HEK293 (cell line): Measurements from ENCODE around the gene SMIM43.

ENCODE experiments used
- CTCF ChIA-PET: fragments of 350-600 bp; formaldehyde crosslinking; extraction: SDS; loops from one replicate; lab custom pipeline; 2021; ENCODE audit warnings: antibody characterized with exemption; lab: Yijun Ruan, JAX
- POLR2A ChIA-PET: fragments of 300-600 bp; formaldehyde crosslinking; extraction: SDS; loops from one replicate; lab custom pipeline; 2020; ENCODE audit warnings: antibody characterized with exemption, inconsistent platforms; lab: Yijun Ruan, JAX
- H3K27ac ChIP-seq: fragments of 200-500 bp; sonication (Bioruptor generic); 2 replicates; pipeline ENCODE4 v1.5.1; 2014; ENCODE audit warnings: low read depth, low read length, control low read depth, inconsistent platforms; ENCODE audit errors: extremely low read depth
- H3K36me3 ChIP-seq, 2 experiments: fragments of 200-500 bp in 1 of 2; sonication (Bioruptor generic) in 1 of 2; 1 replicate in 1 of 2; 2 replicates in 1 of 2; pipeline ENCODE4 v1.5.1; 2014 to 2017; ENCODE audit warnings: inconsistent platforms in 2 of 2, low read length in 2 of 2; ENCODE audit not compliant: control insufficient read depth in 2 of 2, insufficient read depth in 1 of 2
- H3K4me1 ChIP-seq: fragments of 200-500 bp; sonication (Bioruptor generic); 2 replicates; pipeline ENCODE4 v1.5.1; 2014; ENCODE audit warnings: mild to moderate bottlenecking, low read length, inconsistent platforms; ENCODE audit not compliant: control insufficient read depth, insufficient read depth
- H3K4me3 ChIP-seq: 2 replicates; pipeline ENCODE4 v1.5.1; 2011; ENCODE audit warnings: low read depth, mild to moderate bottlenecking, control low read depth, low read length, moderate library complexity
- H3K9me3 ChIP-seq: fragments of 200-500 bp; sonication (Bioruptor generic); 2 replicates; pipeline ENCODE4 v1.5.1; 2014; ENCODE audit warnings: low read depth, low read length, inconsistent platforms; ENCODE audit not compliant: control insufficient read depth, insufficient read depth
- BCL11B ChIP-seq: fragments of 450-650 bp; formaldehyde crosslinking; IDR thresholded peaks from 2 replicates; pipeline ENCODE4 v1.5.1; 2016; ENCODE audit warnings: low read depth, missing biosample characterization, missing genetic modification characterization
- GLIS1 ChIP-seq: fragments of 450-650 bp; formaldehyde crosslinking; IDR thresholded peaks from 2 replicates; pipeline ENCODE4 v1.5.1; 2016; ENCODE audit warnings: missing biosample characterization, missing genetic modification characterization
- GLIS2 ChIP-seq: fragments of 450-650 bp; formaldehyde crosslinking; IDR thresholded peaks from 2 replicates; pipeline ENCODE4 v1.5.1; 2016; ENCODE audit warnings: missing biosample characterization, missing genetic modification characterization
- PRDM10 ChIP-seq: fragments of 450-650 bp; formaldehyde crosslinking; IDR thresholded peaks from 2 replicates; pipeline ENCODE4 v1.5.1; 2016; ENCODE audit warnings: missing biosample characterization, missing genetic modification characterization
- REST ChIP-seq: fragments of 450-650 bp; formaldehyde crosslinking; IDR thresholded peaks from 2 replicates; pipeline ENCODE4 v1.5.1; 2016; ENCODE audit warnings: missing biosample characterization, missing genetic modification characterization
- SALL2 ChIP-seq: fragments of 450-650 bp; formaldehyde crosslinking; IDR thresholded peaks from 2 replicates; pipeline ENCODE4 v1.5.0; 2017; ENCODE audit warnings: missing biosample characterization, mild to moderate bottlenecking, missing genetic modification characterization, borderline replicate concordance
- SCRT1 ChIP-seq: fragments of 450-650 bp; formaldehyde crosslinking; IDR thresholded peaks from 2 replicates; pipeline ENCODE4 v1.5.1; 2016; ENCODE audit warnings: missing biosample characterization, missing genetic modification characterization, borderline replicate concordance
- SETDB1 ChIP-seq: IDR thresholded peaks from one replicate; pipeline ENCODE4 v1.6.1; 2017; ENCODE audit warnings: mild to moderate bottlenecking, low read length, moderate library complexity, mixed read lengths; ENCODE audit not compliant: insufficient read length
- SP2 ChIP-seq: fragments of 450-650 bp; formaldehyde crosslinking; IDR thresholded peaks from 2 replicates; pipeline ENCODE4 v1.5.1; 2016; ENCODE audit warnings: missing biosample characterization, missing genetic modification characterization
- ZBTB1 ChIP-seq: fragments of 450-650 bp; formaldehyde crosslinking; IDR thresholded peaks from 2 replicates; pipeline ENCODE4 v1.5.1; 2016; ENCODE audit warnings: missing biosample characterization, missing genetic modification characterization
- ZNF121 ChIP-seq: fragments of 450-650 bp; formaldehyde crosslinking; IDR thresholded peaks from 2 replicates; pipeline ENCODE4 v1.5.1; 2016; ENCODE audit warnings: missing biosample characterization, missing genetic modification characterization
- ZNF146 ChIP-seq: fragments of 450-650 bp; formaldehyde crosslinking; IDR thresholded peaks from 2 replicates; pipeline ENCODE4 v1.5.1; 2016; ENCODE audit warnings: missing biosample characterization, missing genetic modification characterization
- ZNF2 ChIP-seq: fragments of 450-650 bp; formaldehyde crosslinking; IDR thresholded peaks from 2 replicates; pipeline ENCODE4 v1.5.1; 2016; ENCODE audit warnings: missing biosample characterization, missing genetic modification characterization
- ZNF223 ChIP-seq: fragments of 450-650 bp; formaldehyde crosslinking; IDR thresholded peaks from 2 replicates; pipeline ENCODE4 v1.5.1; 2016; ENCODE audit warnings: missing biosample characterization, missing genetic modification characterization
- ZNF449 ChIP-seq: fragments of 450-650 bp; formaldehyde crosslinking; IDR thresholded peaks from 2 replicates; pipeline ENCODE4 v1.5.1; 2017; ENCODE audit warnings: missing biosample characterization, mild to moderate bottlenecking, missing genetic modification characterization, moderate library complexity
- ZNF488 ChIP-seq: fragments of 450-650 bp; formaldehyde crosslinking; IDR thresholded peaks from 2 replicates; pipeline ENCODE4 v1.5.1; 2016; ENCODE audit warnings: missing biosample characterization, missing genetic modification characterization
- ZNF530 ChIP-seq: fragments of 450-650 bp; formaldehyde crosslinking; IDR thresholded peaks from 2 replicates; pipeline ENCODE4 v1.5.1; 2016; ENCODE audit warnings: low read depth, missing biosample characterization, missing genetic modification characterization
- ZNF558 ChIP-seq: fragments of 450-650 bp; formaldehyde crosslinking; IDR thresholded peaks from 2 replicates; pipeline ENCODE4 v1.5.1; 2016; ENCODE audit warnings: missing biosample characterization, missing genetic modification characterization
- ZNF580 ChIP-seq: fragments of 450-650 bp; formaldehyde crosslinking; IDR thresholded peaks from 2 replicates; pipeline ENCODE4 v1.5.1; 2016; ENCODE audit warnings: missing biosample characterization, missing genetic modification characterization
- ZNF654 ChIP-seq: fragments of 450-650 bp; formaldehyde crosslinking; IDR thresholded peaks from 2 replicates; pipeline ENCODE4 v1.5.1; 2016; ENCODE audit warnings: low read depth, missing biosample characterization, missing genetic modification characterization
- ZNF707 ChIP-seq: fragments of 450-650 bp; formaldehyde crosslinking; IDR thresholded peaks from 2 replicates; pipeline ENCODE4 v1.5.1; 2016; ENCODE audit warnings: missing biosample characterization, missing genetic modification characterization
- ZNF777 ChIP-seq: fragments of 450-650 bp; formaldehyde crosslinking; IDR thresholded peaks from 2 replicates; pipeline ENCODE4 v1.5.1; 2017; ENCODE audit warnings: missing biosample characterization, missing genetic modification characterization, borderline replicate concordance
- ZNF837 ChIP-seq: fragments of 450-650 bp; formaldehyde crosslinking; IDR thresholded peaks from 2 replicates; pipeline ENCODE4 v1.5.1; 2016; ENCODE audit warnings: missing biosample characterization, missing genetic modification characterization
- ZSCAN16 ChIP-seq: fragments of 450-650 bp; formaldehyde crosslinking; IDR thresholded peaks from 2 replicates; pipeline ENCODE4 v1.5.1; 2016; ENCODE audit warnings: missing biosample characterization, missing genetic modification characterization

Gene SMIM43

GRCh38 chr4:121771869-121772268, 6.9 kb upstream of the SMIM43 start:
- CTCF ChIA-PET = no interaction called here

GRCh38 chr4:121769341-121769740, 4.4 kb upstream of the SMIM43 start:
- no peak overlapping the region for H3K4me3 ChIP-seq
- POLR2A ChIA-PET = no interaction called here
- CTCF ChIA-PET = no interaction called here
- no peaks in the 10 kb centered on the region for H3K4me1 ChIP-seq
- H3K27ac ChIP-seq = no peak overlapping the region
- H3K9me3 ChIP-seq = no peaks in the 10 kb centered on the region
- H3K36me3 ChIP-seq = no peaks in the 10 kb centered on the region
- TF ChIP-seq GLIS1 = no peak
- no peak for TF ChIP-seq REST (tag by site-specific recombination)
- no peak for TF ChIP-seq ZNF530
- TF ChIP-seq ZNF121 (tag by site-specific recombination) = no peak
- TF ChIP-seq ZNF707 (tag by site-specific recombination) = no peak
- TF ChIP-seq ZNF654 (tag by site-specific recombination) = no peak
- TF ChIP-seq GLIS2 (tag by site-specific recombination) = no peak
- TF ChIP-seq SALL2 (tag by site-specific recombination) = no peak
- TF ChIP-seq ZNF777 (tag by site-specific recombination) = no peak
- no peak for TF ChIP-seq ZNF449 (tag by site-specific recombination)
- no peak for TF ChIP-seq ZNF488 (tag by site-specific recombination)
- no peak for TF ChIP-seq SP2 (tag by site-specific recombination)

More at GRCh38 chr4:121771869-121772268, 6.9 kb upstream of the SMIM43 start:
- Histone ChIP-seq H3K36me3 (no peaks in the 10 kb centered on the region), H3K27ac (no peak overlapping the region), H3K4me1 (no peaks in the 10 kb centered on the region), H3K9me3 (no peaks in the 10 kb centered on the region), H3K4me3 (no peak overlapping the region)
- POLR2A ChIA-PET = no interaction called here
- TF ChIP-seq ZBTB1 (tag by site-specific recombination) (no peak), ZNF146 (tag by site-specific recombination) (no peak), ZNF121 (tag by site-specific recombination) (no peak), ZNF580 (tag by site-specific recombination) (no peak), ZNF2 (tag by site-specific recombination) (no peak), ZNF558 (tag by site-specific recombination) (no peak), ZNF654 (tag by site-specific recombination) (no peak), PRDM10 (tag by site-specific recombination) (no peak), ZSCAN16 (no peak), ZNF223 (tag by site-specific recombination) (no peak), BCL11B (tag by site-specific recombination) (no peak), SETDB1 (no peak), SCRT1 (tag by site-specific recombination) (no peak), ZNF837 (no peak)
